ENCODE data around the gene RXRB.
A peak's percentile ranks its signal among the peaks of the same experiment; 100 is the strongest.

RXRB gene

DNA sequence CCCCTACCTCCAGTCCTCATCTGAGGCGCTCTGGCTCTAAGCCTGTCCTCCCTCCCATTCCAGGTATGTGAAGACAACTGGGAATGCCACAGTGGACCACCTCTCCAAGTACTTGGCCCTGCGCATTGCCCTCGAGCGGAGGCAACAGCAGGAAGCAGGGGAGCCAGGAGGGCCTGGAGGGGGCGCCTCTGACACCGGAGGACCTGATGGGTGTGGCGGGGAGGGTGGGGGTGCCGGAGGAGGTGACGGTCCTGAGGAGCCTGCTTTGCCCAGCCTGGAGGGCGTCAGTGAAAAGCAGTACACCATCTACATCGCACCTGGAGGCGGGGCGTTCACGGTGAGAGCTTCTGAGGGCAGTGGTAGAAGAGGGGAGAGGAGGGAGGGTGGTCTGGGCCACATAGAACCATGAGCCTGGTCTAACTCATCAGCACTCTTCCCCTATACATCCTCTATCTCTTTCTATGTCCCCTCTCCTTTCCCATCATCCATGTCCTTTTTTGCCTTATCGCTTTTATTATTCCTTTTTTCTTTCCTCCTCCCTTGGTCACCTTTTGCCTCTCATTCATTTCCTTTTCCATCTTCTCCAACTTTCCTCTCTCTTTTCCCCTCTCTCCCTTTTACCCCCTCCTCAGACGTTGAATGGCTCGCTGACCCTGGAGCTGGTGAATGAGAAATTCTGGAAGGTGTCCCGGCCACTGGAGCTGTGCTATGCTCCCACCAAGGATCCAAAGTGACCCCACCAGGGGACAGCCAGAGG is 11.4 kb upstream of the RXRB start:
- no peak for DNase-seq

DNA sequence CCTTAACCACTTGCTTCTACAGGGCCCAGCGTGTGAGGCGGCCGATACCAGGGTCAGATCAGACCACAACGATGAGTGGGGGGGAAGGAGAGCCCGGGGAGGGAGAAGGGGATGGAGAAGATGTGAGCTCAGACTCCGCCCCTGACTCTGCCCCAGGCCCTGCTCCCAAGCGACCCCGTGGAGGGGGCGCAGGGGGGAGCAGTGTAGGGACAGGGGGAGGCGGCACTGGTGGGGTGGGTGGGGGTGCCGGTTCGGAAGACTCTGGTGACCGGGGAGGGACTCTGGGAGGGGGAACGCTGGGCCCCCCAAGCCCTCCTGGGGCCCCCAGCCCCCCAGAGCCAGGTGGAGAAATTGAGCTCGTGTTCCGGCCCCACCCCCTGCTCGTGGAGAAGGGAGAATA is 10.7 kb upstream of the RXRB start:
- no peak for DNase-seq

DNA sequence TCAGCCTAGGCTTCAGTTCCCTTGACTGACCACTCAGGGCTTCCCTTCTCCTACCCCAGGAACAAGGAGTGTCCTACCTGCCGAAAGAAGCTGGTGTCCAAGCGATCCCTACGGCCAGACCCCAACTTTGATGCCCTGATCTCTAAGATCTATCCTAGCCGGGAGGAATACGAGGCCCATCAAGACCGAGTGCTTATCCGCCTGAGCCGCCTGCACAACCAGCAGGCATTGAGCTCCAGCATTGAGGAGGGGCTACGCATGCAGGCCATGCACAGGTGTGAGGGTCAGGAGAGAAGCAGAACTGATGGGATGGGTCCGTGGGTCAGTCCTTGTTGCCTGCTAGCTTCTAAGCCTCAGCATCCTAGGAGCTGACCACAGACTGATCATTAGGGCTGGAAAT is 9.4 kb upstream of the RXRB start:
- DNase-seq = no peak

GRCh38 chr6:33208091-33208967 is 7.9 kb upstream of the RXRB start, which contains the start of gene RING1:
Gene RING1 (plus strand): TSS chr6:33208500. CDS start chr6:33208823, 323 bp downstream.
- peak; percentile 87 for DNase-seq

- peak; percentile 26 for DNase-seq
Measured at GRCh38 chr6:33207552-33208090, 7.2 kb upstream of the RXRB start.

- DNase-seq = no peak
Measured at GRCh38 chr6:33206864-33207551, 6.5 kb upstream of the RXRB start.

DNA sequence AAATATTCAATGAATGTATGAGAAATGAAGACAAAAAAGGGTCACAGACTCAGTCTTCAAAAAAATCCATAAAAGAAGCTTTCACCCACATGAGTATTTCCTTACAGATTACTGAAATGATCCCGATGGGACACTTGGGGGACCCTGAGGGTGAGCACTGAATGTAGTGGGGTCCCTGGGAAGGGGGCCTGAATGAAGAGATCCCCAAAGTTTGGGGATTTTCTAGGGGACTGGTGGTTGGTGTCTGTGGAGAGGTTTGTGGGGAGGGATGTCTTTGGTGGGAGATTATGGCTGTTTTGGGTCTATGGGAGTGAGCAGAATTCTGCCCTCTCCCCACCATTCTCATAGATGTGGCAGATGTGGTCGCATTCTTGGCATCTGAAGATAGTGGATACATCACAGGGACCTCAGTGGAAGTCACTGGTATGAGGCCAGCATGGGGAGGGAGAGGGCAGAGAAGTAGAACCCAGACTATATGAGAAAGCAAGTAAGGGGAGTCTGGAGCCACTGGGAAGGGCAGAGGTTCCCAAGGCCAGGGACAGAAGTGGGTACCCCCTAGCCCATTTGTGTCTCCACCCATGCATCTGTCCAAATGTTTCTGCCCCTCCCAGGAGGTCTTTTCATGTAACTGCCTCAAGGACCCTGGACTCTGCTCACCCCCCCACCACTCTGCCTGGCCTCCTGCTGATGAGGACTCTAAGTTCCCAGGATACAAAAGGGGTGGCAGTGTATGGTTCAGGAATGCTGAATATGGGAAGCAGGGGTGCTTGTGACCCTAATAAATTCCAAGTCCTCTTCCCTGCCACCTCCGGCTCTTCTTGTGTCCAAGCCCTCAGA is 5.8 kb upstream of the RXRB start:
- DNase-seq = no peak

DNA sequence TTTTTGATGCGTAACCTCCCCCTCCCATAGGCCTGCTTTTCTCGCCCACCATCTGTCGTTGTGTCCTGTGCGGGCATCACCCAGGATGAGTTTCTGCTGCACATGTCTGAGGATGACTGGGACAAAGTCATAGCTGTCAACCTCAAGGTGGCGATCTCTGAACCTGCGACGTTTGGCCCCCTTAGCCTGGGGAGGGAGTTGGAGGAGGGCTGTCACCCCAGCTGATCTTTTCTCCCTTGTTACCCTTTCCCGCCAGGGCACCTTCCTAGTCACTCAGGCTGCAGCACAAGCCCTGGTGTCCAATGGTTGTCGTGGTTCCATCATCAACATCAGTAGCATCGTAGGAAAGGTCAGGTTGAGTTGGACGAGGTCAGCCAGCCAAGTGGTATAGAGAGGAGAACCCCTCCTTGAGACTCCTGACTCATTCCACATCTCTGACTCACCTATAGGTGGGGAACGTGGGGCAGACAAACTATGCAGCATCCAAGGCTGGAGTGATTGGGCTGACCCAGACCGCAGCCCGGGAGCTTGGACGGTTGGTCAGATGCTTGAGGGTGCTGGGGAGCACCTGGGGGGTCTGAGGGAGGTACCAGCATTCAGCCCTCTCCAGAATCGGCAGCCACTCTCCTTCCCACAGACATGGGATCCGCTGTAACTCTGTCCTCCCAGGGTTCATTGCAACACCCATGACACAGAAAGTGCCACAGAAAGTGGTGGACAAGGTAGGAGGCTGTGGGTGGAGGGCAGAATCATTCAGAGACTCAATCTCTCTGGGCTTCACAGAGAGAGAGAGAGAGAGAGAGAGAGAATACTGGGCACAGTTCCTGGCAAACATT is 4.9 kb upstream of the RXRB start:
- DNase-seq = peak; percentile 57

DNA sequence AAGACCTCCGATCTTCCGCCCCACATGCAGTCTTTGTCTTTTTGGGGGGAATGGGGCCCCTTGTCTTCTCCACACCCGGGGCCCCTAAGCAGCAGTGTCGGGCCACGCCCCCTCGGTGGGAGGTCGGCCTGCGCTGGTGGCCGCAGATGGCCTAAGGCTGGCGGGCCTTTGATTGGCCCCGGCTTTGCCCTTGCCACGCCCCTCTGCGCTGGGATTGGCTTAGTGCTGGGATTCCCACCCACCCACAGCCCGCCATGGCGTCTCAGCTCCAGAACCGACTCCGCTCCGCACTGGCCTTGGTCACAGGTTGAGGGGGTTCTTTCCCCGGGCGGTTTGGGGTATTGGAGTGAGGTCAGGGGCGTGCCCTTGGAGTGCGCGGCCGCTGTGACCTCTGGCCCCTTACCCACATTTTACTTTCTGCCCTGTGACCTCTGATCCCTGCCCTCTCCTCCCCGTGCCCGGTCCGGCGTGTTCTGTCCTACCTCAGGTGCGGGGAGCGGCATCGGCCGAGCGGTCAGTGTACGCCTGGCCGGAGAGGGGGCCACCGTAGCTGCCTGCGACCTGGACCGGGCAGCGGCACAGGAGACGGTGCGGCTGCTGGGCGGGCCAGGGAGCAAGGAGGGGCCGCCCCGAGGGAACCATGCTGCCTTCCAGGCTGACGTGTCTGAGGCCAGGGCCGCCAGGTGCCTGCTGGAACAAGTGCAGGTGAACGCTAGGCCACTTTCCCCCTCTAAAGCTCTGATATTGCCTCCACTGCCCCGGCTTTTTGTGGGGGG is 4.1 kb upstream of the RXRB start, which contains the start of gene HSD17B8:
HSD17B8 (plus strand) TSS at position 241 of the 776 bp plus-strand sequence; CDS start at position 255, 14 bp downstream.
- DNase-seq = peak; percentile 96

DNA sequence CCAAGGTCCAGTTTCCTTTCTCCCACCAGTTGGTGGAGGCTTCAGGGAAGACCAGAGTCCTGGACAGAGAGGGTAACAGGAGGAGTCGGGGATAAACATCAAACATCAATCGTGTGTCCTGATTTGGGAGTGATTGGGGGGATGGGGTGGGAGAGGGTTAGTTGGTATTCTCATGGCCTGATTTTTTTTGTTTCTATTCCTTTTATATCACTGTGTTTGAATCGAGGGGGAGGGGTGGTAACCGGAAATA is 3.6 kb upstream of the RXRB start:
- DNase-seq = no peak

DNA sequence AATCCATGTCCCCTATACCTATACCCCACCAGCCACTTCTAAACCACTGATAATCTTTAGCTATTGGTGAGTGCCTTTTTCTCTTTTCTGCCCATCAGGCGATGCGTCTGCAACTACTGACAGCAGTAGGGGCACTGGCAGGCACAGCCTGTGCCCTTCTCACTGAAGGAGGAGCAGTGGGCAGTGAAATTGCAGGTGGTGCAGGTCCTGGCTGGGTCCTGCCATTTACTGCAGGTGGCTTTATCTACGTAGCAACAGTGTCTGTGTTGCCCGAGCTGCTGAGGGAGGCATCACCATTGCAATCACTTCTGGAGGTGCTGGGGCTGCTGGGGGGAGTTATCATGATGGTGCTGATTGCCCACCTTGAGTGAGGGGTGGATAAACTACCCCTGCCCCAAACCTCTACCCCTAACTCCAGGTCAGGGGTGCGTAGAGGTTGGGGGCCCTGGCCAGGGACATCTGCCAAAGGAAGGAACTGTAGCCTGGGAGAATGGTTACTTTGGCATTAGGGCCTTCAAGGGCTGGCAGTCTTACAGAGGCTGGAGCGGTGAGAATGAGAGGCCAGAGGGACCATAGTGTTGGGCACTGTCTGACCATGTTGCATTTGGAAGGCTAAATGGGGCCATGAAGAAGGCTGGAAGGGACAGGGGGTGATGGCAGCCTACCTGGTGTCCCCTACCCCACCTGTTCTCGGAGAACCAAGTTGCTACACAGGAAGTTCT is 3.1 kb upstream of the RXRB start:
- no peak for DNase-seq

- no peak for DNase-seq
Measured at GRCh38 chr6:33202799-33203198, 2.3 kb upstream of the RXRB start.

GRCh38 chr6:33201935-33202334 is 1.5 kb upstream of the RXRB start:
- no peak for DNase-seq

GRCh38 chr6:33201147-33201545 is 681 bp upstream of the RXRB start:
- no peak for DNase-seq

DNA sequence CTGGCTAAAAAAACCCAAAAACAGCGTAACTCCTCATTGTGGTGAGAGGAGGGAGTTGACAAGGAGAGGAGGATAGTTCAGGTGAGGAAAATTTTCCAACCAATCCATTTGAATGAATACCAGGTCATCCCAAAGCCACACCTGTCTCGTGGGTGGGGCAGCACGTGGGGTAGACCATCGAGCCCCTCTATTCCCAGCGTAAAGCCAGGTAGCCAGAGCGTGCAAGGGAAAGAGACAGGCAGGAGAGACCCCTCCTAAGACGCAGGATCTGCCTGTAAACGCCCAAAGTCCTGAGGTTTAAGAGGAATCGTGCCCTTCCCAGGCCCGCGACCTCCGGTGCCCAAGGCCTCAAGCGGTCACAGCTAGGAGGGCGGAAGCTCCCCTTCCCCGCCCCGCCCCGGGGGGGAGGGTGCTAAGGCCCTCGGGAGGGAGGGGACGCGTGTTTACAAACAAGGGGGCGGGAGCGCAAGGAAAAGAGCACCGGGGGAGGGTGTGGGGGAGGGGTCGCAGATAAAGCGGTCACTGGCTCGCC is 712 bp downstream of the RXRB start:
- DNase-seq = peak; percentile 91

DNA sequence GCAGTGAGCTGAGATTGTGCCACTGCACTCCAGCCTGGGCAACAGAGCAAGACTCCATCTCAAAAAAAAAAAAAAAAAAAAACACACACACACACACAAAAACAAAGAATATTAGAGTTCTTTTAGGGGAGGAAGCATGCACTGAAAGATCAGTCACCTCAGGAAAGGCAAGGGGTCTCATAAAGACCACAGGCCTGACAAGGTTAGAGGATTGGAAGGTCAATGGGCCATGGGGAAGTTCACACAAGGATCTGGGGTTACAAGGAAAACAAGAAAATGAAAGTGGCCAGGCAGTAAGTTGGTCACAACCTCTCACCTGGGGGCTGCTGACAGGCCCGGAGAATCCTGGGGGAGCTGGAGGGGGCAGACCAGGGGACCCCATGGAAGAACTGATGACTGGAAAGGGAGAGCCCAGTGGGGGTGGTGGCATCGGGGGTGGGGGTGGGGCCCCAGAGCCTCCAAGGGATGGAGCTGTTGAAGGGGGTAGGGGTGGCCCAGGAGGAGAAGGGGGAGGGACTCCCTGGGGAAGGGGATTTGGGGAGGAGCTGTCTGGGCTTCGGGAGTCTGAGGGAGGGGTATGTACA is 1.5 kb downstream of the RXRB start:
- no peak for DNase-seq

DNA sequence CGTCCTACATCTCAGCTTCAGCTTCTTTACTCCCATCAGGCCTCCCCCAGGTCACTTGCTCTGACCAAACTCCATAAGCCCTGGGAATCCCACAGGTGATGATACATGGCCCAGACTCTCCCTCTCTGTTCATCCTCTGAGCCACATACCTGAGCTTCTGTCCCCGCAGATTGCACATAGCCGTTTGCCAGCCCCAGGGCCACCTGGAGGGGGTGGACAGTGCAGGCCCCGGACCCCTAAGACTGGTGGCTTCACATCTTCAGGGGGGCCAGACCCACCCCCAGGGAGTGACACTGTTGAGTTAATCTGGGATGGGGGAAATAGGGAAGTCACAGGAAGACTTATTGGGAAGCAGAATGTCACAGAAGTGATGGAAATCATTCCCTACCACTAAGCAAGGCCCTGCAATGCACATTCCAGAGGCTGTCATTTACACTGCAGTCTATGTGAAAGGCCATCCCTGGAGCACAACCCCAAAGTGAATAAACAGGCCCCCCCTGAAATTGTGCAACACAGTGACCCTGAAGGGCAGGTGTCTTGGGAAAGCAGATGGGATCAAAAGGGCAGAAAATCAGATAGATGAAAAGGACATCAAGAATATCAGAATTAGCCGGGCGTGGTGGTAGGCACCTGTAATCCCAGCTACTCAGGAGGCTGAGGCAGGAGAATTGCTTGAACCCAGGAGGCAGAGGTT is 2.2 kb downstream of the RXRB start:
- DNase-seq = no peak

DNA sequence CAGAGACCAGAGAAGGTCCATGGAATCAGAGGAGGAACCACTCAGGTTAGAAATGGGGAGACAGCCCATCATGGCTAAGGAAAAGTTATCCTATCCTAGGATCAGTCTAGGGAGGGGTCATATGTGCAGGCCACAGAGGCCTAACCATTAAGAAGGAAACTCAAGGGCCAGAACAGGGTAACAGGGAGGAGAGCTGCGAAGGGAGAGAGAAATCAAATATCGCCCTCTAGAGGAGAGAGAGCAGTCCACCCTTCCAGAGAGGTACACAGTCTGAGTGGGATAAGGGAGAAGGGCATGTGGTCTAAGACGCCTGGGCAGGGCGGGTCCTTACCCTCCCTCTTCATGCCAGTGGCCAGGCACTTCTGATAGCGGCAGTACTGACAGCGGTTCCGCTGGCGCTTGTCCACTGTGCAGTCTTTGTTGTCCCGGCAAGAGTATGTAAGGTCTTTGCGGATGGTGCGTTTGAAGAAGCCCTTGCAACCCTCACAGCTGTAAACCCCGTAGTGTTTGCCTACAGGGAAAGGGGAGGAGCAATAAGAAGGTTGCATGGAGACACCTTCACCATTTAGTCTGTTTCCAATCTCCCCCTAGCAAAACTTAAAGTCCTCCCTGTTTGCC is 2.9 kb downstream of the RXRB start:
- peak; percentile 62 for DNase-seq
